GM23338 (cell line): ENCODE results near the gene CCDC57.

Source experiments
- CTCF ChIP-seq, 2 experiments: fragments of 200-600 bp in 1 of 2; sonication (generic) in 1 of 2; conservative IDR thresholded peaks; 2 replicates each; pipeline versions ENCODE4 v1.5.1 to v1.6.1; 2016 to 2017; ENCODE audit warnings: antibody characterized with exemption in 2 of 2, low read depth in 2 of 2, mild to moderate bottlenecking in 2 of 2, moderate library complexity in 1 of 2
- EZH2 ChIP-seq: fragments of 200-600 bp; sonication (generic); IDR thresholded peaks from one replicate; pipeline ENCODE4 v1.8.0; 2017; ENCODE audit warnings: antibody characterized with exemption, mild to moderate bottlenecking, low read depth; ENCODE audit not compliant: unreplicated experiment
- EZH2phosphoT487 ChIP-seq: fragments of 200-600 bp; sonication (generic); IDR thresholded peaks from one replicate; pipeline ENCODE4 v1.8.1; 2018; ENCODE audit warnings: antibody characterized with exemption; ENCODE audit not compliant: unreplicated experiment
- JUNB ChIP-seq: IDR thresholded peaks from one replicate; pipeline ENCODE4 v1.6.1; 2016; ENCODE audit warnings: antibody characterized with exemption; ENCODE audit not compliant: unreplicated experiment
- POLR2AphosphoS5 ChIP-seq: IDR thresholded peaks from 2 replicates; pipeline ENCODE4 v1.6.1; 2016; ENCODE audit warnings: antibody characterized with exemption, low read depth
- ZNF331 ChIP-seq: fragments of 250-450 bp; sonication (Bioruptor Pico); IDR thresholded peaks from 2 replicates; pipeline ENCODE4 v1.5.0; 2020; ENCODE audit warnings: low read depth, mild to moderate bottlenecking, moderate library complexity

GRCh38 chr17:82253179-82253544 lies 40.5 kb upstream of the CCDC57 start:
- TF ChIP-seq CTCF (conservative IDR thresholded peaks at IDR 0.05; ENCODE audit: low read depth in 2 of 2) (no peak), POLR2AphosphoS5 (no peak), EZH2 (no peak), ZNF331 (CRISPR knock-in tag) (no peak), JUNB (no peak), EZH2phosphoT487 (no peak)
